Panc1 (cell line): ENCODE data around the gene PTPRO. TPM values are rescaled to one million over a fixed set of nuclear protein-coding genes. Genes with fewer than 3 reads are reported as not detected.

Experiments used
- ATAC-seq: fragments of 200-7000 bp; cut with Tn5 transposase; 2 replicates; pipeline ENCODE4 v1.9.1; 2020; ENCODE audit warnings: mild to moderate bottlenecking, moderate library complexity
- BruUV-seq: library from RNA; stranded (reverse); fragments of 400-500 nt; replicated peaks from 2 replicates; lab custom pipeline; 2021; lab: Mats Ljungman, UMichigan
- CTCF ChIA-PET: fragments of 300-600 bp; sonication (Branson Sonifier 250); formaldehyde crosslinking; loops from one replicate; lab custom pipeline; 2022; ENCODE audit warnings: antibody characterized with exemption; lab: Charles Lee
- POLR2A ChIA-PET: fragments of 300-600 bp; sonication (Branson Sonifier 250); formaldehyde crosslinking; loops from one replicate; lab custom pipeline; 2022; ENCODE audit warnings: antibody characterized with exemption; lab: Charles Lee
- DNase-seq: peaks from one replicate; pipeline ENCODE4 v3.0.0-alpha.2; 2010; ENCODE audit warnings: low read depth, low spot score
- H3K27ac ChIP-seq: 2 replicates; pipeline ENCODE4 v1.5.1; 2011; ENCODE audit warnings: mild to moderate bottlenecking, low read length, inconsistent platforms
- H3K27me3 ChIP-seq: fragments of 200-500 bp; sonication (Bioruptor generic); 2 replicates; pipeline ENCODE4 v1.6.0; 2014; ENCODE audit warnings: low read length, inconsistent platforms; ENCODE audit not compliant: control insufficient read depth, insufficient read depth
- H3K36me3 ChIP-seq: fragments of 200-500 bp; sonication (Bioruptor generic); 2 replicates; pipeline ENCODE4 v1.5.1; 2014; ENCODE audit warnings: inconsistent platforms, mild to moderate bottlenecking, low read length, moderate library complexity; ENCODE audit not compliant: control insufficient read depth, insufficient read depth
- H3K4me1 ChIP-seq: 2 replicates; pipeline ENCODE4 v1.5.1; 2011; ENCODE audit warnings: inconsistent platforms, mild to moderate bottlenecking, low read length, moderate library complexity; ENCODE audit not compliant: control insufficient read depth, insufficient read depth
- H3K4me3 ChIP-seq, 2 experiments: 2 replicates each; pipeline ENCODE4 v1.5.1; 2011 to 2012; ENCODE audit warnings: low read depth in 2 of 2, low read length in 2 of 2, mild to moderate bottlenecking in 2 of 2, inconsistent platforms in 1 of 2, moderate library complexity in 1 of 2
- H3K9me3 ChIP-seq: fragments of 200-500 bp; sonication (Bioruptor generic); 2 replicates; pipeline ENCODE4 v1.5.1; 2014; ENCODE audit warnings: low read depth, mild to moderate bottlenecking, inconsistent platforms, low read length, moderate library complexity; ENCODE audit not compliant: control insufficient read depth, insufficient read depth
- POLR2AphosphoS5 ChIP-seq: IDR thresholded peaks from 2 replicates; pipeline ENCODE4 v1.6.1; 2012; ENCODE audit warnings: mild to moderate bottlenecking, low read depth, low read length, moderate library complexity
- SIN3A ChIP-seq: IDR thresholded peaks from 2 replicates; pipeline ENCODE4 v1.6.1; 2012; ENCODE audit warnings: low read depth, mild to moderate bottlenecking, low read length, moderate library complexity, borderline replicate concordance; ENCODE audit not compliant: insufficient read depth
- TCF7L2 ChIP-seq: IDR thresholded peaks from 2 replicates; pipeline ENCODE4 v1.6.1; 2011; ENCODE audit warnings: mild to moderate bottlenecking, low read depth, low read length, inconsistent platforms
- in situ Hi-C: cut with HindIII; loops from 2 replicates; pipeline ENCODE4 v1.10.0; 2016; ENCODE audit warnings: low sequenced_read_pairs, low pct_unique_long_range_greater_than_20kb
- intact Hi-C: fragments of 100-400 bp; cut with micrococcal nuclease; formaldehyde crosslinking; loops from one replicate; pipeline ENCODE4 v1.10.0; 2022; ENCODE audit not compliant: unreplicated experiment
- total RNA-seq: library from RNA; stranded (reverse); gene quantifications from one replicate; pipeline ENCODE4 v1.2.1, GENCODE V29; 2021; ENCODE audit not compliant: unreplicated experiment
- TF ChIP-seq, protein P1 (sequence below), 2 experiments: IDR thresholded peaks; 2 replicates each; pipeline ENCODE4 v1.6.1; 2011 to 2012; ENCODE audit warnings: low read depth in 2 of 2, control low read depth in 1 of 2, low read length in 1 of 2, mild to moderate bottlenecking in 1 of 2, moderate library complexity in 1 of 2; ENCODE audit not compliant: insufficient read depth in 1 of 2
- TF ChIP-seq, protein P2 (sequence below): fragments of 450-650 bp; IDR thresholded peaks from 2 replicates; pipeline ENCODE4 v1.5.1; 2017; ENCODE audit warnings: mild to moderate bottlenecking

The PTPRO gene
- total RNA-seq, 1 experiment from 2014 or later, result not detected

DNA sequence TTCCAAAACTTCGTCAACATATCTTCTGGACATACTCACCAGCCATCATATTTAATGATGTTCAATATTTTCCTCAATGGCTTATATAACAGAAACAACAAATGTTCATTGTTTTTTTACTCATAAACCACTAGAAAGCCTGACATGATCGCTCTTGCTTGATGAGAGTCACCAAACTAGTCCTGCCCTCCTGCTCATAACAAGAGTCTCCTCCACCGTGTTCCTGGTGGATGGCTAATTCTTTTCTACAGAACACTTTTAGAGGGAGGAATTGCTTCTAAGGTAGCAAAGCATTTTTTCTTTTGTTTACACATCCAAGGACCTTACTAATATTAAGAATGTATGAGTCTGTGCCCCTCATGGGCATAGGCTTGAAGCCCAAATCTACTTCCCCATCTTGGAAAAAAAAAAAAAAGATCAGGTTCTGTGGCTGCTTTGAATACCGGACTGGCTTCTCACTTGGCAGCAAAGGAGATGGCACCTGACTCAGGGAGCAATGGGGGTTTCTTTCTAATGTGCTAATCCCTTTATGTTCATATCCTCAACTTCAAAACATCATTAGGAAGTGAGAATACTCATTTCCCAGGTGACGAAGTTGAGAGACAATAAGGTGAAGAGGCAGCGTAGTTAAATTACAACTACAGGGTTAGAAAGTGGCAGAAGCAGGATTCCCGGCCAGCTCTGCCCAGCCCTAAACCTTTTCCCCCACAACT lies 278.1 kb downstream of the PTPRO start:
- intact Hi-C loops (no loop called here), in situ Hi-C loops (no loop called here)
- ChIA-PET POLR2A (no interaction called here), CTCF (no interaction called here)
- Histone ChIP-seq H3K27me3 (no peaks in the 10 kb centered on the region), H3K4me1 (no peaks in the 10 kb centered on the region), H3K27ac (no peak overlapping the region), H3K4me3 (no peak overlapping the region), H3K9me3 (no peaks in the 10 kb centered on the region), H3K36me3 (no peaks in the 10 kb centered on the region)
- TF ChIP-seq, protein P1, sequence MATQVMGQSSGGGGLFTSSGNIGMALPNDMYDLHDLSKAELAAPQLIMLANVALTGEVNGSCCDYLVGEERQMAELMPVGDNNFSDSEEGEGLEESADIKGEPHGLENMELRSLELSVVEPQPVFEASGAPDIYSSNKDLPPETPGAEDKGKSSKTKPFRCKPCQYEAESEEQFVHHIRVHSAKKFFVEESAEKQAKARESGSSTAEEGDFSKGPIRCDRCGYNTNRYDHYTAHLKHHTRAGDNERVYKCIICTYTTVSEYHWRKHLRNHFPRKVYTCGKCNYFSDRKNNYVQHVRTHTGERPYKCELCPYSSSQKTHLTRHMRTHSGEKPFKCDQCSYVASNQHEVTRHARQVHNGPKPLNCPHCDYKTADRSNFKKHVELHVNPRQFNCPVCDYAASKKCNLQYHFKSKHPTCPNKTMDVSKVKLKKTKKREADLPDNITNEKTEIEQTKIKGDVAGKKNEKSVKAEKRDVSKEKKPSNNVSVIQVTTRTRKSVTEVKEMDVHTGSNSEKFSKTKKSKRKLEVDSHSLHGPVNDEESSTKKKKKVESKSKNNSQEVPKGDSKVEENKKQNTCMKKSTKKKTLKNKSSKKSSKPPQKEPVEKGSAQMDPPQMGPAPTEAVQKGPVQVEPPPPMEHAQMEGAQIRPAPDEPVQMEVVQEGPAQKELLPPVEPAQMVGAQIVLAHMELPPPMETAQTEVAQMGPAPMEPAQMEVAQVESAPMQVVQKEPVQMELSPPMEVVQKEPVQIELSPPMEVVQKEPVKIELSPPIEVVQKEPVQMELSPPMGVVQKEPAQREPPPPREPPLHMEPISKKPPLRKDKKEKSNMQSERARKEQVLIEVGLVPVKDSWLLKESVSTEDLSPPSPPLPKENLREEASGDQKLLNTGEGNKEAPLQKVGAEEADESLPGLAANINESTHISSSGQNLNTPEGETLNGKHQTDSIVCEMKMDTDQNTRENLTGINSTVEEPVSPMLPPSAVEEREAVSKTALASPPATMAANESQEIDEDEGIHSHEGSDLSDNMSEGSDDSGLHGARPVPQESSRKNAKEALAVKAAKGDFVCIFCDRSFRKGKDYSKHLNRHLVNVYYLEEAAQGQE (IDR thresholded peaks at IDR 0.05; ENCODE audit: insufficient read depth in 1 of 2, low read depth in 2 of 2, low read length in 1 of 2), result no peak
- TF ChIP-seq SIN3A (no peak), POLR2AphosphoS5 (no peak), TCF7L2 (no peak)
- TF ChIP-seq, protein P2, sequence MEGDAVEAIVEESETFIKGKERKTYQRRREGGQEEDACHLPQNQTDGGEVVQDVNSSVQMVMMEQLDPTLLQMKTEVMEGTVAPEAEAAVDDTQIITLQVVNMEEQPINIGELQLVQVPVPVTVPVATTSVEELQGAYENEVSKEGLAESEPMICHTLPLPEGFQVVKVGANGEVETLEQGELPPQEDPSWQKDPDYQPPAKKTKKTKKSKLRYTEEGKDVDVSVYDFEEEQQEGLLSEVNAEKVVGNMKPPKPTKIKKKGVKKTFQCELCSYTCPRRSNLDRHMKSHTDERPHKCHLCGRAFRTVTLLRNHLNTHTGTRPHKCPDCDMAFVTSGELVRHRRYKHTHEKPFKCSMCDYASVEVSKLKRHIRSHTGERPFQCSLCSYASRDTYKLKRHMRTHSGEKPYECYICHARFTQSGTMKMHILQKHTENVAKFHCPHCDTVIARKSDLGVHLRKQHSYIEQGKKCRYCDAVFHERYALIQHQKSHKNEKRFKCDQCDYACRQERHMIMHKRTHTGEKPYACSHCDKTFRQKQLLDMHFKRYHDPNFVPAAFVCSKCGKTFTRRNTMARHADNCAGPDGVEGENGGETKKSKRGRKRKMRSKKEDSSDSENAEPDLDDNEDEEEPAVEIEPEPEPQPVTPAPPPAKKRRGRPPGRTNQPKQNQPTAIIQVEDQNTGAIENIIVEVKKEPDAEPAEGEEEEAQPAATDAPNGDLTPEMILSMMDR, result no peak
- DNase-seq, result no peak
- BruUV-seq, result no TSS peak
- ATAC-seq, result no peak

GRCh38 chr12:15601210-15601800 lies 279.0 kb downstream of the PTPRO start:
- in situ Hi-C loops, result no loop called here
- H3K27ac ChIP-seq, result no peak overlapping the region

More at GRCh38 chr12:15601210-15601800, 279.0 kb downstream of the PTPRO start:
- ChIA-PET CTCF (no interaction called here), POLR2A (no interaction called here)
- H3K4me3 ChIP-seq, result no peak overlapping the region
- intact Hi-C loops, result no loop called here
- H3K4me1 ChIP-seq, result no peaks in the 10 kb centered on the region
- BruUV-seq, result no TSS peak
- no peaks in the 10 kb centered on the region for H3K27me3 ChIP-seq
- H3K9me3 ChIP-seq, result no peaks in the 10 kb centered on the region
- ATAC-seq, result peak; percentile 65; the same call in 1 of the 2 replicates
- H3K36me3 ChIP-seq, result no peaks in the 10 kb centered on the region
- DNase-seq, result no peak
- TF ChIP-seq TCF7L2 (no peak), POLR2AphosphoS5 (no peak), SIN3A (no peak)
- TF ChIP-seq, protein P1 (IDR thresholded peaks at IDR 0.05; ENCODE audit: insufficient read depth in 1 of 2, low read depth in 2 of 2, low read length in 1 of 2), result no peak
- TF ChIP-seq, protein P2, result no peak
